SK-N-MC (cell line): Measurements from ENCODE around the gene POU6F2.

Experiments
- EZH2 ChIP-seq: fragments of 200-600 bp; sonication (generic); IDR thresholded peaks from one replicate; pipeline ENCODE4 v1.6.1; 2017; ENCODE audit warnings: antibody characterized with exemption
- POLR2AphosphoS5 ChIP-seq: IDR thresholded peaks from 2 replicates; pipeline ENCODE4 v1.6.1; 2012; ENCODE audit warnings: mild to moderate bottlenecking, low read depth, low read length, borderline replicate concordance

GRCh38 chr7:39051279-39051678, 73.6 kb downstream of the POU6F2 start:
- no peak for TF ChIP-seq POLR2AphosphoS5
- no peak for TF ChIP-seq EZH2
